Keratinocyte (primary cell): Measurements from ENCODE around the gene DNAH10. TPM values are rescaled to one million over a fixed set of nuclear protein-coding genes. Genes with fewer than 3 reads are reported as not detected.

Experiments used
- DNase-seq: peaks from one replicate; pipeline ENCODE4 v3.0.0-alpha.2; 2011; ENCODE audit warnings: low read depth, missing footprints, low spot score
- FAIRE-seq: peaks from 2 replicates; lab custom pipeline; 2011; peaks lifted over from hg19 to GRCh38; lab: Jason Lieb, UNC
- H2AFZ ChIP-seq: 2 replicates; pipeline ENCODE4 v1.6.0; 2012; ENCODE audit warnings: low read length, control low read depth, inconsistent platforms; ENCODE audit not compliant: control insufficient read depth
- H3K27ac ChIP-seq: 2 replicates; pipeline ENCODE4 v1.5.1; 2011; ENCODE audit warnings: low read length; ENCODE audit not compliant: control insufficient read depth, insufficient read depth
- H3K27me3 ChIP-seq: 3 replicates; pipeline ENCODE4 v1.6.0; 2011; ENCODE audit warnings: low read length; ENCODE audit not compliant: control insufficient read depth, insufficient read depth; ENCODE audit errors: extremely low read depth
- H3K36me3 ChIP-seq, 2 experiments: 2 replicates in 1 of 2; 3 replicates in 1 of 2; pipeline ENCODE4 v1.5.1; 2011; ENCODE audit warnings: low read length in 2 of 2, mild to moderate bottlenecking in 1 of 2; ENCODE audit not compliant: control insufficient read depth in 2 of 2, insufficient read depth in 2 of 2; ENCODE audit errors: extremely low read depth in 1 of 2
- H3K4me1 ChIP-seq: 3 replicates; pipeline ENCODE4 v1.5.1; 2011; ENCODE audit warnings: low read length; ENCODE audit not compliant: control insufficient read depth, insufficient read depth; ENCODE audit errors: extremely low read depth
- H3K4me2 ChIP-seq: 3 replicates; pipeline ENCODE4 v1.6.0; 2011; ENCODE audit warnings: low read depth, low read length; ENCODE audit not compliant: control insufficient read depth, insufficient read depth; ENCODE audit errors: extremely low read depth
- H3K4me3 ChIP-seq, 3 experiments: fragments of 200-600 bp in 1 of 3; sonication (generic) in 1 of 3; 2 replicates in 2 of 3; 3 replicates in 1 of 3; pipeline ENCODE4 v1.5.1; 2011 to 2016; ENCODE audit warnings: low read length in 3 of 3, mild to moderate bottlenecking in 3 of 3, control low read depth in 2 of 3, inconsistent platforms in 1 of 3, low read depth in 1 of 3, mixed read lengths in 1 of 3, mixed run types in 1 of 3, moderate library complexity in 1 of 3; ENCODE audit not compliant: control insufficient read depth in 2 of 3, insufficient read depth in 2 of 3; ENCODE audit errors: extremely low read depth in 1 of 3
- H3K79me2 ChIP-seq: 2 replicates; pipeline ENCODE4 v1.6.0; 2012; ENCODE audit warnings: low read length; ENCODE audit not compliant: control insufficient read depth, insufficient read depth
- H3K9ac ChIP-seq: 3 replicates; pipeline ENCODE4 v1.6.0; 2011; ENCODE audit warnings: low read length; ENCODE audit not compliant: control insufficient read depth, insufficient read depth; ENCODE audit errors: extremely low read depth
- H3K9me1 ChIP-seq: 3 replicates; pipeline ENCODE4 v1.6.0; 2011; ENCODE audit warnings: low read length; ENCODE audit not compliant: control insufficient read depth, insufficient read depth; ENCODE audit errors: extremely low read depth
- H3K9me3 ChIP-seq: 2 replicates; pipeline ENCODE4 v1.5.1; 2012; ENCODE audit warnings: low read depth, low read length; ENCODE audit not compliant: control insufficient read depth
- H4K20me1 ChIP-seq: 3 replicates; pipeline ENCODE4 v1.6.0; 2011; ENCODE audit warnings: low read length; ENCODE audit not compliant: control insufficient read depth, insufficient read depth; ENCODE audit errors: extremely low read depth
- EZH2 ChIP-seq: IDR thresholded peaks from one replicate; pipeline ENCODE4 v1.6.1; 2012; ENCODE audit warnings: inconsistent platforms, mild to moderate bottlenecking, low read length, moderate library complexity
- dilution Hi-C: fragments of 300-500 bp; cut with MboI; formaldehyde crosslinking; loops from one replicate; pipeline ENCODE4 v1.7.0; 2020; ENCODE audit warnings: low sequenced_read_pairs; ENCODE audit not compliant: extremely low pct_ligation_motif_present
- polyA plus RNA-seq, 5 experiments: library from polyadenylated mRNA; depleted of rRNA in 3 of 5; stranded (reverse) in 3 of 5; stranded (forward) in 1 of 5; unstranded in 1 of 5; fragments of >200 nt; gene quantifications; 1 replicate in 1 of 5; 2 replicates in 3 of 5; 3 replicates in 1 of 5; pipeline versions ENCODE4 v1.2.1 to v1.2.3, GENCODE V29; 2011 to 2012; ENCODE audit warnings: missing spikeins in 2 of 5, low read depth in 1 of 5, low replicate concordance in 1 of 5
- TF ChIP-seq, protein P1 (sequence below), 3 experiments: IDR thresholded peaks in 1 of 3; conservative IDR thresholded peaks in 1 of 3; optimal IDR thresholded peaks in 1 of 3; 2 replicates in 2 of 3; 3 replicates in 1 of 3; pipeline versions ENCODE3 to v1.5.1; 2011; ENCODE audit warnings: low read length in 3 of 3, mild to moderate bottlenecking in 3 of 3, moderate library complexity in 2 of 3, control low read depth in 1 of 3, inconsistent platforms in 1 of 3; ENCODE audit not compliant: insufficient read depth in 2 of 3; ENCODE audit errors: extremely low read depth in 1 of 3

Gene DNAH10
- polyA plus RNA-seq, 1 donor (not counting 4 experiments of a cell fraction or from before 2014, with no cell fraction given) = 0.08 TPM

DNA sequence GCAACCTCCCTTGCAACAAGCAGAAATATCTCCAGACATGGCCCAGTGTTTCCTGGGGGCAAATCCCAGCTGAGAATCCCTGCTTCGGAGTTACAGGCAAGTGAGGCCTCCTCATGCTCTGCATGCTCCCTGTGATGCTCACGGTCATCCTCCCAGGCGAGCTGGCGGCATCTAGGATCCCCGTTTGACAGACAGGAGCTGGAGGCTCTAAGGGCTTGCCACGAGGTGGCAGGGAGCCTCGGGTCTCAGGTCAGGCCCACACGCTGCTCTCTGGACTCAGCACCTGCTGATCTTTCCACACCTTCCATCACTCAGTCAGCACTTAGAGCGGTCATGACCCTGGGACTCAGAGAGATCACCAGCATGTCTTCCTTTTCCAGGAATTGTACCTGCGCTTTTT lies 130.8 kb downstream of the DNAH10 start:
- TF ChIP-seq, protein P1, sequence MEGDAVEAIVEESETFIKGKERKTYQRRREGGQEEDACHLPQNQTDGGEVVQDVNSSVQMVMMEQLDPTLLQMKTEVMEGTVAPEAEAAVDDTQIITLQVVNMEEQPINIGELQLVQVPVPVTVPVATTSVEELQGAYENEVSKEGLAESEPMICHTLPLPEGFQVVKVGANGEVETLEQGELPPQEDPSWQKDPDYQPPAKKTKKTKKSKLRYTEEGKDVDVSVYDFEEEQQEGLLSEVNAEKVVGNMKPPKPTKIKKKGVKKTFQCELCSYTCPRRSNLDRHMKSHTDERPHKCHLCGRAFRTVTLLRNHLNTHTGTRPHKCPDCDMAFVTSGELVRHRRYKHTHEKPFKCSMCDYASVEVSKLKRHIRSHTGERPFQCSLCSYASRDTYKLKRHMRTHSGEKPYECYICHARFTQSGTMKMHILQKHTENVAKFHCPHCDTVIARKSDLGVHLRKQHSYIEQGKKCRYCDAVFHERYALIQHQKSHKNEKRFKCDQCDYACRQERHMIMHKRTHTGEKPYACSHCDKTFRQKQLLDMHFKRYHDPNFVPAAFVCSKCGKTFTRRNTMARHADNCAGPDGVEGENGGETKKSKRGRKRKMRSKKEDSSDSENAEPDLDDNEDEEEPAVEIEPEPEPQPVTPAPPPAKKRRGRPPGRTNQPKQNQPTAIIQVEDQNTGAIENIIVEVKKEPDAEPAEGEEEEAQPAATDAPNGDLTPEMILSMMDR (optimal IDR thresholded peaks at IDR 0.05 in 1 of 3, IDR thresholded peaks at IDR 0.05 in 1 of 3, conservative IDR thresholded peaks at IDR 0.05 in 1 of 3; ENCODE audit: extremely low read depth in 1 of 3, insufficient read depth in 2 of 3, low read length in 3 of 3) = no peak
- TF ChIP-seq EZH2 = no peak
- dilution Hi-C loops = no loop called here
- H4K20me1 ChIP-seq = no peaks in the 10 kb centered on the region
- H3K27ac ChIP-seq = no peak overlapping the region
- no peak overlapping the region for H2AFZ ChIP-seq
- no peaks in the 10 kb centered on the region for H3K4me1 ChIP-seq
- DNase-seq = no peak
- no peak overlapping the region for H3K9ac ChIP-seq
- H3K36me3 ChIP-seq = no peaks in the 10 kb centered on the region
- no peak overlapping the region for H3K4me3 ChIP-seq
- no peaks in the 10 kb centered on the region for H3K79me2 ChIP-seq
- H3K4me2 ChIP-seq = no peak overlapping the region
- FAIRE-seq = no peak
- no peaks in the 10 kb centered on the region for H3K9me1 ChIP-seq
- peaks cover 11% of the 10 kb centered on the region for H3K27me3 ChIP-seq
- no peaks in the 10 kb centered on the region for H3K9me3 ChIP-seq

DNA sequence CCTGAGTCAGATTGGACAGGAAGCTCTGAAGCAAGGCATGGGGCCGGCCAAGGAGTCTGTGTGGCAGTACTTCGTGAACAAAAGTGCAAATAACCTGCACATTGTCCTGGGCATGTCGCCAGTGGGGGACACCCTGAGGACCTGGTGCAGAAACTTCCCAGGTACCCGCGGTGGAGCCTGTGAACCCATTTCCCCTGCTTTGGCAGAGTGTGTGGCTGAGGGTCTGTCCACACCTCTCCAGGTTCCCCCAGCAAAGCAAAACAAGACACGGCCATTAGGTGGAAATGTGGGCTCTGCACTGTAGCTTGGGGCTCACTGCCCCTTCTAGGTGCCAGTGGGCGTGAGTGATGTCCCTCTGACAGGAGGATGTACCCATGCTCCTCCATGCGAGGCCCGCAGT lies 131.2 kb downstream of the DNAH10 start:
- DNase-seq (no peak), FAIRE-seq (no peak)
- TF ChIP-seq, protein P1 (optimal IDR thresholded peaks at IDR 0.05 in 1 of 3, IDR thresholded peaks at IDR 0.05 in 1 of 3, conservative IDR thresholded peaks at IDR 0.05 in 1 of 3; ENCODE audit: extremely low read depth in 1 of 3, insufficient read depth in 2 of 3, low read length in 3 of 3) = no peak
- TF ChIP-seq EZH2 = no peak
- dilution Hi-C loops = no loop called here
- Histone ChIP-seq H3K9me1 (no peaks in the 10 kb centered on the region), H4K20me1 (no peaks in the 10 kb centered on the region), H3K4me1 (no peaks in the 10 kb centered on the region), H3K9me3 (no peaks in the 10 kb centered on the region), H3K9ac (no peak overlapping the region), H3K79me2 (no peaks in the 10 kb centered on the region), H3K4me3 (no peak overlapping the region), H2AFZ (no peak overlapping the region), H3K27ac (no peak overlapping the region), H3K27me3 (peaks cover 11% of the 10 kb centered on the region), H3K4me2 (no peak overlapping the region), H3K36me3 (no peaks in the 10 kb centered on the region)
